A673 (cell line): ENCODE measurements around the gene WDR20.

Experiments
- CTCF ChIP-seq: fragments of 300-800, 200-600 bp; sonication (generic); conservative IDR thresholded peaks from 2 replicates; pipeline ENCODE4 v1.5.1; 2017; ENCODE audit warnings: low read depth, mild to moderate bottlenecking, antibody characterized with exemption, low read length, moderate library complexity, mixed read lengths
- EZH2 ChIP-seq: fragments of 200-600 bp; sonication (generic); IDR thresholded peaks from 2 replicates; pipeline ENCODE4 v1.6.1; 2017; ENCODE audit warnings: borderline replicate concordance, low read depth, mild to moderate bottlenecking, mixed read lengths, antibody characterized with exemption, low read length; ENCODE audit not compliant: poor library complexity, severe bottlenecking

- TF ChIP-seq EZH2 (no peak), CTCF (no peak)
Measured at GRCh38 chr14:102218688-102219087, 79.0 kb downstream of the WDR20 start.
